Activated CD8-positive, alpha-beta memory T cell treated with anti-CD3 and anti-CD28 coated beads for 1 hour (primary cell): ENCODE measurements around the gene OGFRL1.

Experiments used
- DNase-seq, 2 donors: peaks; one replicate each; pipeline ENCODE4 v3.0.0-alpha.2; 2020; ENCODE audit warnings: low read depth in 1 of 2; ENCODE audit errors: extremely low read depth in 1 of 2

OGFRL1 gene

DNA sequence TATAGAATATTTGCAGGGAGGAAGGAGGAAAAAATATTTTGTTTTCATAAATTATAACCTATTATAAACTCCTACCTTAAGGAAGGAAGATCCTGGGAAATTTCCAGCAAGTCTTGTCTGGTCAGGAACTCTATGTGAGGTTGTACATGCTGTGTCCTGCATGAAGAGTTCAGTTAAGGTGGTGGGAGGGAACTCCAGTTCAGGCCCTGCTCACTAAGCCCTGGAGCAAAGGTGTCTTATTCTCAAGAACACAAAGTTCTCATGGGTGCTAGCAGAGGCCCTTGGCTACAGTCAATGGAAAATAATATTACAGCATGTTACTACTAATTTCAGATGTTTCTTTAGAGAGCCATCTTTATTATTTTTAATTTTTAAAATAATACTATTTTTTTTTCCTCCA is 3.8 kb upstream of the OGFRL1 start:
- no peak for DNase-seq

- DNase-seq = no peak
Observed at GRCh38 chr6:71287038-71287437, 1.6 kb upstream of the OGFRL1 start.

DNA sequence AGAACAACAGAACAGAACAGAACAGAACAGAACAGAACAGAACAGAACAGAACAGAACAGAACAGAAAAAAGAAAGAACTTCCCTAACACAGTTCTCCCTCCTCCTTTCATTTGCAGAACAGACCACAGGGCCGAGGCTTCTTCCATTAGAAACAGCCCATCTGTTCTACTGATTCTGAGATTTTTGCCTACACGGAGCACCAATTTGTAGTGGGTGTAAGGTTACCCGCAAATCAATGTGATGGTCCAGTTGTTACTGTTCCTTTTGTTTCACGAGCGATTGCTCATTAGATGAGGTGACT is 734 bp upstream of the OGFRL1 start:
- DNase-seq = no peak

GRCh38 chr6:71289039-71289801 is 609 bp downstream of the OGFRL1 start:
- DNase-seq = no peak

DNA sequence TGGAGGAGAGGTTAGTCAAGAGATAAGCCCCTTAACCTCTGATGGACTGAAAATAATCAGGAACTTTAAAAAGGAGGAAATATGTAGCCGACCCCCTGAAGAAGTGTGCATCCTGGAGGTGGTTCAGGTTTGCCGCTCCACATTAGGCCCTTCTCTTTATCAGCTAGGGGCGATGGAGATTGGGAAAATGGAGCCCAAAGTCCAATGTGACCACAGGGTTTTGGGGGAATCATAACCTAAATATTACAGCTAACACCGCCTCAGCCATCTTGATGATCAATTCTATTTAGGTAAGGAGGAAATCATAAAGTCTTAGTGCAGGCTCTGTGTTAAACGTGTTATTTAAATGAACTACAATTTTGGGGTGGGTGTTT is 1.2 kb downstream of the OGFRL1 start:
- DNase-seq = no peak

DNA sequence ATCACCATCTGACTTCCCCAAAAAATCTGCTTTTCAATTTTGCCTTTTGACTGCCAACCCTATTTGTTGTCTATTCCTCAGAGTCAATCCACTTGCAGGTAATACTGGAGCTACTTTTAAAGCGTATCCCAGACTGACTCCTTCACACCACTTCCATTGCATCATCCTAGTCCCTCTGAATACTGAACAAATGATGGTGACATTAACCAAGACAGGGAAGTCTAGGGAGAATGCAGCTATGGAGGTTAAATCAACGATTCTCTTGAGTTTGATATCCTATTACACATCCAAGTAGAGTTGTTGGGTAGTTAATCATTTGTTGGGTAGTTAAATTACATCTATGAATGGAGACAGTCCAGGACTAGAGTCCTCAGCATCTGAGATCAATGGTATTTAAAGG is 2.0 kb downstream of the OGFRL1 start:
- DNase-seq = no peak

DNA sequence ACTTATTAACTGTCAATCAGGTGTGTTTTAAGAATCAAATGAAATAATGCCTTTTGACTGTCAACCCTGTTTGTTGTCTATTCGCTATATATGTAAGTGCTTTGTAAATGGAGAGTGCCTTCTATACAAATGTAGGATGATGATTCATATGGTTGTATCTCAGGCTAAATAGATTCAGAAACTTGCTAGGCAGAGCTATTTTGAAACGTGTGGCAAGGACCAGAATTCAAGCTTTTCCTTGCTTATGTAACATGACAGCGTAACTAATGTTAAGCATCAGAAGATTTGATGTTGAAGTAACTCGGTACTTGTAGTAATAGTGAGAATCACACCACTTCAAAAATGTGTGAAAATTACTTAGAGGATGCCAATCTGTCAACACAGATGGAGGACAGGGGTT is 3.4 kb downstream of the OGFRL1 start:
- no peak for DNase-seq

DNA sequence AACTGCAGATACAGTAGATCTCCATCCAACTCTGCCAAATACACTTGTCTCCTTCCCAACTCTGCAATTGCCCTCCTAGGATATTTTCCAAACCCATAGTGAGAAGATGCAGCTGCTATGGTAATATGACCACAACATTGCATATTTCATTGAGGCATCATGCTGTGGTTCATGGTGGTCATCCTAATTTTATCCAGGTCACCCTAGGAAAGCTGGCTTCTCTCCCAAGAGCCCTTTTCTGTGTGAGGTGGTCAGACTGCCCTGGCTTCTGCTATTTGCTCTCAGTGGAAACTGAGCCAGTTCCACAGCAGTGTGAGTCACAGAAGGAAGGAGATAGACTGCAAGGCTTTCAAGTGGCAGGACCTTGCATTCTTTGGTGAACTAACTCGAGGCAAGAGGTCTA is 5.5 kb downstream of the OGFRL1 start:
- DNase-seq = no peak

DNA sequence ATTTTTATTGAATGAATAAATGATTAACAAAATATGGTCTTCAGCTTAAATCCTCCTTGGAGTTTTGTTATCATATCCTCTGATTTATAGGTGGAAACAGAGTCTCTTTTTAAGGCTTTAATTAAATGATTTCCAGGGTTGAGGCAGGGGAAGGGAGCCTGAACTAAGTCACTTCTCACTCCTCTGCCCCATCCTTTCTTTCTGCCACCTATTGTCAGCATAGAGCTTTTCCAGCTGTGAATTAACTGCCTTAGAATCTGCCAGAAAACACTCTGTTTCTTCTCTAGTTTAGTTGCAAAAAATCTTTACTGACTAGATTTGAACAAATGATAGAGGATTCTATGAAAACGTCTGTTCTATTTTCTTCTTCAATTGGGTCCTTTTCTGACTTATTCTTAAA is 9.8 kb downstream of the OGFRL1 start:
- no peak for DNase-seq

DNA sequence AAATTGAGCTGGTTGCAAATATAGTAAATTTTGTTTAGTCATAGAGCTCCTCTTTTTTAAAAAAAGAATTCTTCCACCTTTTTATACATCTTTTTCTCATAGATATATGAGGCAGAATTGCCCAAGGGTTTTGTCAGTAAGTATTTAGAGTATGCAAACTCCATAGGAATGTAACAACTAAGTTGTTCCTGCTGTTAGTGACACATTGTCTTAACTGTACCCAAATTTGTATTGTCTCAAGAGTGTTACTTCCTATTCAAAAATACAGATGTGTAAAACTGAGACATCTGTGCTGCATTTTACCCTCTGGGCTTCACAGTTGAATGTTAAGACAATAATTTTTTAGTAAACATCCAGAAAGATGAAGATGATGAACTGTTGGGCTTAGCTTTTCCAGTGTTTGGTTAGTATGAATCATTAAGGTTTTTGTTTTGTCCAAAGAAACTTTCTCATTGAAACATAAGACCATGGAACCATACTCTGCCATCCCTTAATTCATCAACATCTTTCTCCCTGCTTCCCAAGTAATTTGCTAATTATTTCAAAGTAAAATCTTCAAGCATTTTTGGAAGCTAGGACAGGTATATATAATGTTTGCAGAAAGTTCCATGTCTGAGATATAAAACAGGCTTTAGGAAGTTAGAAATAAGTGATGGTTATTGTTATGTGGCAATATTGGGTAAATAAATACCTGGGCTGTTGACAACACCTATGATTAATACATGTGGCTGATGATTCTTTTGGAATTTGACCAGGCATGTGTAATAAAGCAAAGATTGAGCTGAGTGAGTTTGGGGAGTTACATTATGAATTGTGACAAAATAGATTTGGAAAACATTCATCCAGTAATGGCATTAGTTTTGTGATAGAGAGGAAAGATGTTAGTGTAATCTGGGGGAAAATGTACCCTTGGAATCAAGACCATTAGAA is 11.2 kb downstream of the OGFRL1 start:
- DNase-seq = no peak

- no peak for DNase-seq
Observed at GRCh38 chr6:71300561-71301168, 12.1 kb downstream of the OGFRL1 start.

- no peak for DNase-seq
Observed at GRCh38 chr6:71301546-71301945, 12.9 kb downstream of the OGFRL1 start.

DNA sequence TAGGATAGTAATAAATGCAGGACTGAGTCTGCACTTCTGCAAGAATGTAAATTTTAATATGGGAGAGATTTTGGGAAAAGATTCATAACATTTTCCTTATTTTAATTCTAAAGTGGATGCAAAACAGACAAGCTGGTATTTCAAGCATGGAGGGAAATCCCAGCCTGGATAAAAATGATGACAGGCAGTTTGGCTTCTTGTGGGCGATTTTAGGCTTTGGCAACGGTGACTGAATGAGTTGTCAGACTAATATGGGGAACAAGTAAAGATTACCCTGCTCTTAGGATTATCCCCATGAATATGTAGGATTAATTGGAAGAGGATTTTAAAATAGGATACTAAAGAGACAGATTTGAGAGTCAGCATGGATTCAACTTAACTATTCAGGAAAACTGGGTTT is 21.0 kb downstream of the OGFRL1 start:
- no peak for DNase-seq

DNA sequence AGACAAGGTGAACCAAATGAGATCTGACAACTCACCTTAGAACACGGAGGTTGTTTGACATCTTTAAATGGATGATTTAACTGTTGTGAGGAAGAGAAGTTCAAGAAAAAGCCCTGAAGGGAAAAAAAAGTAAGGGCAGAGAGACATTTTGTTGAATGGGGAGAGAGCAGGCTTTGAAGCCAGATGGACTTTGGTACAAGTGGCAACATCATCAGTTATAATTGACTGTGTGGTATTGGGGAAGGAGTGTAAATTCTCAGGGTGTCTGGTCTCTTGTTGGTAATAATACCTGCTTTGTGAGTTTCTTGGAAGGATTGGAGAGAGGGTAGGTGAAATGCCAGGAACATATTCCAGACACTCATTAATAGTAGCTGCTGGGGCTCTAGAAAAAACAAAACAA is 21.6 kb downstream of the OGFRL1 start:
- DNase-seq = no peak

- no peak for DNase-seq
Observed at GRCh38 chr6:71312089-71312488, 23.5 kb downstream of the OGFRL1 start.

DNA sequence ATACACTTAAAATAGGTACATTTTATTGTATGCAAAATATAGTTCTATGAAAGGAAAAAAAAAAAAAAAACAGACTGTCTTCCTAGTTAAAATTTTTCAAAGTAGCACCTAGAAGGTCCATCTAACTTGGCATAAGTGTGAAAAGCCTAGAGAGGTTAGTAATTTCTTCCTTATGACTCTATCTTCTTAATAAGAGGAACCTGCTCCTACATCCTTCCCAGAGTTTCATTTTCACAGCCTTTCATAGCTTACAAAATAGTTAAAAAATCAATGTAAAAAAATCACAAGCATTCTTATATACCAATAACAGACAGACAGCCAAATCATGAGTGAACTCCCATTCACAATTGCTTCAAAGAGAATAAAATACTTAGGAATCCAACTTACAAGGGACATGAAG is 28.8 kb downstream of the OGFRL1 start:
- DNase-seq = no peak

DNA sequence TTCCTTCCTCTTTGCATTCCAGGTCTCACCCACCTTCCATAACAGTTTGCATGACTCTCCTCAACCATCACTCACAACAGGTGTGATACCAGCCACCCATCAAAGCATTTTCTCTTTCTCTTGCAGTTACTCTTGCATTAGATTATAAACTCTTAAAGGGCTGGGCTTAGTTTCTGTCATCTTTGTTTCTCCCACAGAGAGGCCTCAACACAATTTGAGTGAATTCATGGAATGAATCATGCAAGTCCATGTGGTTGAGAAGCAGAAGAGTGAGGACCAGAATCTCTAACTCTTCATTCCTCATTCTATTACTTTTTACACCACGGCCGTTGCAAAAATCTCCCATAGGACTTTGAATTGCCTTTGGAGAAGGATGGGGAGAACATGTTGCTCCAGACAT is 31.4 kb downstream of the OGFRL1 start:
- DNase-seq = no peak

GRCh38 chr6:71321314-71321713 is 32.7 kb downstream of the OGFRL1 start:
- no peak for DNase-seq

- no peak for DNase-seq
Observed at GRCh38 chr6:71324194-71324785, 35.7 kb downstream of the OGFRL1 start.

- no peak for DNase-seq
Observed at GRCh38 chr6:71326611-71327010, 38.0 kb downstream of the OGFRL1 start.

GRCh38 chr6:71330501-71330900 is 41.9 kb downstream of the OGFRL1 start:
- DNase-seq = no peak

DNA sequence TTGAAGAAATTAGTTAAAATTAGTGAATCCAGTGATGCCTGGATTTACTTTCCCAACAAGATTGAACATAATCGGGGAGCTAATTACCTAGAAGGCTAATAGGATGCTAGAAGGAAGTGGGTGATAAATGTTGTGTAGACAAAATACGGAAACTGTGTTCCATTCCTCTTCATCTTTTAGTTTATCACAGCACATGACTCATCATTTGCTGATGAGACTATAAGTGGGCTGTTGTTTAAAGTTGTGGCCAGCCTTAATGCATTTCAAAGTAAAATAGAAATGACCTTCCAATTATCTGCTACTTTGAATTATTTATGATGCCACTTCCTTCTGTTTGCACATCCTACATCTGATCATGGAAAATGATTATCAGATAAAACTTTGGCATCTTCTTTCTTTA is 43.4 kb downstream of the OGFRL1 start:
- no peak for DNase-seq
